ENCODE results near the gene MBD5.

- TF ChIP-seq EZH2 (IDR thresholded peaks at IDR 0.05; ENCODE audit: insufficient read depth, poor library complexity, severe bottlenecking) (no peak), EZH2phosphoT487 (IDR thresholded peaks at IDR 0.05; ENCODE audit: insufficient read depth, low read depth) (no peak)
Measured at GRCh38 chr2:148509288-148509902, 488.5 kb downstream of the MBD5 start.
